Activated T-cell treated with anti-CD3 and anti-CD28 coated beads, Interleukin-2, amount 50 U/mL, for 72 hours (primary cell): ENCODE measurements around the gene C1QTNF5. TPM values are rescaled to one million over a fixed set of nuclear protein-coding genes. Genes with fewer than 3 reads are reported as not detected.

Source experiments
- ATAC-seq, 2 donors: fragments of 150-1000 bp; cut with Tn5 transposase; replicated peaks in 1 of 2; 2 replicates each; pipeline ENCODE4 v1.10.0; 2021; ENCODE audit warnings: moderate library complexity in 2 of 2, mild to moderate bottlenecking in 1 of 2
- DNase-seq, 2 donors: peaks; one replicate each; pipeline ENCODE4 v3.0.0; 2021 to 2022; ENCODE audit warnings: mixed read lengths in 1 of 2
- H3K27ac Mint-ChIP-seq: one replicate; pipeline ENCODE4 v1.8.0; 2022; ENCODE audit warnings: mild to moderate bottlenecking, moderate library complexity, mixed read lengths
- H3K27me3 Mint-ChIP-seq: one replicate; pipeline ENCODE4 v1.8.0; 2022; ENCODE audit warnings: low read depth, mixed read lengths
- H3K36me3 Mint-ChIP-seq, 2 donors: one replicate each; pipeline ENCODE4 v1.8.0; 2022; ENCODE audit warnings: mixed read lengths in 2 of 2, mild to moderate bottlenecking in 1 of 2; ENCODE audit not compliant: insufficient read depth in 2 of 2
- H3K4me1 Mint-ChIP-seq: one replicate; pipeline ENCODE4 v1.8.0; 2022; ENCODE audit warnings: low read depth, mixed read lengths
- H3K4me3 Mint-ChIP-seq, 2 donors: one replicate each; pipeline ENCODE4 v1.8.0; 2022; ENCODE audit warnings: mild to moderate bottlenecking in 2 of 2, mixed read lengths in 2 of 2, moderate library complexity in 2 of 2
- H3K9me3 Mint-ChIP-seq, 2 donors: one replicate each; pipeline ENCODE4 v1.8.0; 2022; ENCODE audit warnings: mixed read lengths in 2 of 2
- total RNA-seq, 2 donors: library from RNA; stranded (reverse); gene quantifications; one replicate each; pipeline ENCODE4 v1.2.3, GENCODE V29; 2022

Gene C1QTNF5
- total RNA-seq, 2 donors from 2014 or later, result not detected

GRCh38 chr11:119359365-119360214, 18.9 kb upstream of the C1QTNF5 start:
- Mint-ChIP-seq H3K4me3 (no peak overlapping the region), H3K36me3 (peaks cover 0 to 4% of the 10 kb centered on the region in 2 donors), H3K9me3 (peaks cover 0 to 2% of the 10 kb centered on the region in 2 donors), H3K4me1 (peaks cover 47% of the 10 kb centered on the region), H3K27me3 (peaks cover 53% of the 10 kb centered on the region), H3K27ac (no peak overlapping the region)
- DNase-seq (no peak), ATAC-seq (no peak)

GRCh38 chr11:119357074-119357473, 16.4 kb upstream of the C1QTNF5 start:
- no peak for DNase-seq
- ATAC-seq, result no peak
- H3K9me3 Mint-ChIP-seq, result no peaks in the 10 kb centered on the region
- peaks cover 37% of the 10 kb centered on the region for H3K4me1 Mint-ChIP-seq
- no peaks in the 10 kb centered on the region for H3K36me3 Mint-ChIP-seq
- peak overlapping the region; percentile 96 to 97 for H3K4me3 Mint-ChIP-seq
- H3K27ac Mint-ChIP-seq, result no peak overlapping the region
- H3K27me3 Mint-ChIP-seq, result peaks cover 57% of the 10 kb centered on the region

DNA sequence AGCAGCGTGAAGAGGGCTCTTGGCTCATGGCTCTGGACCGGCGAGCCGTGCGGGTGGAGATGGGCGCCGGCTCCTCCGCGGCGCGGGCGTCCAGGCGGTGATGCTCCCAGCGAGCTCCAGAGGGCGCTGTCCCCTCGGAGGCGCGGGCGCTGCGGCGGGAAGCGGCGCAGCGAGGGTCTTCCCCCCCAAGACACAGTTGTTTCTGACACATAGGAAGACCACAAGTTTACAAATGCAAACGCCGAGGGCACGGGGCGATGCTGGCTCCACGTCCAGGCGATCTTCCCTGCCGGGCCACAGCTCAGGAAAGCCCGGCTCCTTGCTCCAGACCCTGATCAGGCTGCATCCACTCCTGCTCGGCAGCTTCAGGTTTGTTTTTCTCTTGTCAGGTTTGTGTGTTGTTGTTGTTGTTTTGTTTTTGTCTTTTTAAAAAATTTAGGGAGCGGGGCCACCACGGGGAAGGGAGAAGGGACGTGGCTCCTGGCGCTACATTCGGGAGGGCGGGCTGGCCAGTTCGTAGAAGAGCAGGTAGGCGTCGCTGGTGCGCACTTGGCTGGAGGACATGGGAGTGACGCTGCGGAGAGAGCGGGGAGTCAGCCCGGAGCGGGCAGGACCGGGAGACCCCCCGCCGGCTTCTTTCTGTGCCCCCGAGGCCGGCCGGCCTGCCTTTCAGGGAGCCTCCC, 15.8 kb upstream of the C1QTNF5 start:
- DNase-seq, result peak; percentile 83 to 85
- Mint-ChIP-seq H3K4me3 (peak overlapping the region; percentile 96 to 97), H3K36me3 (no peaks in the 10 kb centered on the region), H3K27ac (no peak overlapping the region), H3K27me3 (peaks cover 62% of the 10 kb centered on the region), H3K9me3 (no peaks in the 10 kb centered on the region), H3K4me1 (peaks cover 31% of the 10 kb centered on the region)
- peak; percentile 76 to 77 for ATAC-seq

DNA sequence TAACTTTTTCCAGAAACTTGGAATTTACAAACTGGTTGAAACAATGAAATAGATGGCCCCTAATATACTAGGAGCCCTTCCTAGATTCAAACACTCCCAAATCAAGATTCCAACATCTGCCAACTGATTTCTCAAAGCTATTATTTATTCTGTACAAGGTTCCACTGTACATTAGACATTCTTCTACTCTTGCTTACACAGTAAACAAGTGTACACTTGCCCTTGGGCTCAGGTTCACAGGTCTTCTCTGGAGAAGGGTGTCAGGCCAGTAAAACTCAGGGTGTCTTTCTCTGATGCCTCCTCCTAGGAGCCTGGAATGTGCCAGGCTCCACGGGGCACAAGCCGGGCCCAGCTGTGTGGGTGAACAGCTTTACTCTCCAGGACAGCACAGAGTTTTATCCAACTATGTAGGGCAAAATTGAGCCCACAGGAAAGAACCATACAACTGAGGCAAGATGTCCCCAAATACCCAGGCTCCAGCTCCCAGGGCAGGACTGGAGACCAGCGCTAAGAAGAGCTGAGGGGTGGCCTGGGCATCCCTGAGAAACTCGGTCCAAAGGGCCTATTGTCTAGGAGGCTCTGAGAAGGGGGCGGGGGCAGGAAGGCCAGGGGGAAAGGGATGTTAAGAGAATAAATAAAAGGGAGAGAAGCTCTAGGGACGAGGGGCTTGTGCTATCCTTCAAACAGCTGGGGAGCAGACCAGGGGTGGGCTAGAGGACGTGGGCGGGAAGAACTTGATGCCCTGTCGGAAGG, 14.6 kb upstream of the C1QTNF5 start:
- ATAC-seq (no peak), DNase-seq (no peak)
- Mint-ChIP-seq H3K36me3 (peaks cover 0 to 2% of the 10 kb centered on the region in 2 donors), H3K27ac (no peak overlapping the region), H3K27me3 (peaks cover 70% of the 10 kb centered on the region), H3K4me1 (peaks cover 21% of the 10 kb centered on the region), H3K9me3 (no peaks in the 10 kb centered on the region), H3K4me3 (peak overlapping the region in 1 of 2 donors; percentile 4)

DNA sequence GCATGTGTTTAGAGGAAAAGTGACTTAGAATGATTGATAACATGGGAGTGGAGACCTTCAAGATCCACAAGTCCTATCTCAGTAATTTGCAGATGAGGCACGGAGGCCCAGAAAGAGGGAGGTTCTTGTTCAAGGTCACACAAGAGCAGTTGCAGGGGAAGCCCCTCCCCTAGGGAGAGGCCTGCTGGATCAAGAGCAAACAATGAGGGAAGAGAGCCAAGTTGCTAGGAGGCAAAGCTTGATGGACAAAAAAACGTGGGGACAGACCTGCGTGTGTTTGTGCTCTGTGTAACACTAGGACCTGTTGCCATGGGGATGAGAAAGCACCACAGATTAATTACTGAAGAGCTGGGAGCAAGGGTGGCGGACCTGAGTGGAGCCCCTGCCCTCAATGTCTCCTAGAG, 12.2 kb upstream of the C1QTNF5 start:
- H3K27me3 Mint-ChIP-seq, result peaks cover 62% of the 10 kb centered on the region
- no peaks in the 10 kb centered on the region for H3K9me3 Mint-ChIP-seq
- no peak for ATAC-seq

GRCh38 chr11:119351232-119351631, 10.5 kb upstream of the C1QTNF5 start:
- no peaks in the 10 kb centered on the region for H3K9me3 Mint-ChIP-seq
- H3K27ac Mint-ChIP-seq, result peak overlapping the region; percentile 85
- no peak overlapping the region for H3K4me3 Mint-ChIP-seq
- H3K36me3 Mint-ChIP-seq, result peaks cover 0 to 2% of the 10 kb centered on the region in 2 donors
- H3K27me3 Mint-ChIP-seq, result peaks cover 60% of the 10 kb centered on the region
- DNase-seq, result no peak
- ATAC-seq, result no peak
- peaks cover 7% of the 10 kb centered on the region for H3K4me1 Mint-ChIP-seq

More for the DNA sequence above, 12.2 kb upstream of the C1QTNF5 start:
- no peak for DNase-seq
- Mint-ChIP-seq H3K27ac (no peak overlapping the region), H3K36me3 (peaks cover 0 to 2% of the 10 kb centered on the region in 2 donors), H3K4me1 (peaks cover 13% of the 10 kb centered on the region), H3K4me3 (no peak overlapping the region)

DNA sequence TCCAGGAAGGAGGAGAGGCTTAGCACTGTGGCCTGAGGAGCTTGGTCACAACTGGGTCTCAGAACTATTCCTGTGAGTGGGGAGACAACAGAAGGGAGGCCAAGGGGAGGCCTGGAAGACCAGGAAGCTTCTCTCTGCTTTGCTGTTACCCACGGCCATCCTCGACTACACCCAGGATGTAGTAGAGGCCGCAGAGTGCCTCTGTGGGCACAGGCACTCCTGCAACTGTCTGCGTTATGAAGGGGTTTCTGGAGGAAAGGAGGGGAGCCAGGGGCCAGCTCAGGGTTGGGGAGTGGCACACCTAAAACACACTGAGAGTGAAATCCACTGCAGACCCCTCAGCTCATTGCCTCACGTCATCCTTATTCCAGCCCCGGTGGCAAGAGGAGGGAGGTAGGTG, 9.6 kb upstream of the C1QTNF5 start:
- DNase-seq (no peak), ATAC-seq (no peak)
- peaks cover 0 to 2% of the 10 kb centered on the region in 2 donors for H3K36me3 Mint-ChIP-seq
- peaks cover 4% of the 10 kb centered on the region for H3K4me1 Mint-ChIP-seq
- no peaks in the 10 kb centered on the region for H3K9me3 Mint-ChIP-seq
- H3K27me3 Mint-ChIP-seq, result peaks cover 55% of the 10 kb centered on the region
- H3K27ac Mint-ChIP-seq, result no peak overlapping the region
- no peak overlapping the region for H3K4me3 Mint-ChIP-seq

GRCh38 chr11:119347940-119348605, 7.4 kb upstream of the C1QTNF5 start:
- DNase-seq (no peak), ATAC-seq (no peak)
- no peak overlapping the region for H3K27ac Mint-ChIP-seq
- H3K36me3 Mint-ChIP-seq, result peaks cover 0 to 2% of the 10 kb centered on the region in 2 donors
- H3K4me1 Mint-ChIP-seq, result peaks cover 4% of the 10 kb centered on the region
- H3K4me3 Mint-ChIP-seq, result no peak overlapping the region
- peaks cover 42% of the 10 kb centered on the region for H3K27me3 Mint-ChIP-seq
- H3K9me3 Mint-ChIP-seq, result no peaks in the 10 kb centered on the region

DNA sequence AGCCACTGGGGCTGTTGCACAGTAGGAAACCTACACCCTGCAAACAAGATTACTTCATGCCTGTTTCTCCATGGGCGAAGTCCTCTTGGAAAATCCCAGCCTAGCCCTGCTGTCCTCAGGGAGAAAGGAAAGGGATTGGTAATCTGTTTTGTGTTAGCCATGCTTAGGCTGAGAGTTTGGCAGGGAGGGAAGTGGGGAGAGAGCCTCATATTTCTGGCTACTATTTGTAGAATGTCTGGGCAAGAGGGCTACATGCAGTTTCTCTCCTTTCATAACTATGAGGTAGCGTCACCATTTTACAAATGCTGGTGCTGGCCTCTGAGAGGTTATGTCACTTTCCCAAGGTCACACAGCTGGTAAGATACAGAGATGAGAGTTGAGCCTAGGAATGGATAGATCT, 6.6 kb upstream of the C1QTNF5 start:
- Mint-ChIP-seq H3K4me3 (no peak overlapping the region), H3K27me3 (peaks cover 40% of the 10 kb centered on the region), H3K27ac (no peak overlapping the region), H3K9me3 (no peaks in the 10 kb centered on the region), H3K4me1 (peaks cover 4% of the 10 kb centered on the region), H3K36me3 (peaks cover 0 to 2% of the 10 kb centered on the region in 2 donors)
- ATAC-seq, result no peak
- DNase-seq, result no peak

GRCh38 chr11:119346605-119347004, 5.9 kb upstream of the C1QTNF5 start, which contains the start of gene MFRP:
Gene MFRP (minus strand): TSS chr11:119346705. CDS start chr11:119346513, 192 bp downstream.
- Mint-ChIP-seq H3K36me3 (peaks cover 0 to 2% of the 10 kb centered on the region in 2 donors), H3K4me1 (peaks cover 4% of the 10 kb centered on the region), H3K27me3 (peaks cover 40% of the 10 kb centered on the region), H3K9me3 (no peaks in the 10 kb centered on the region), H3K4me3 (no peak within 1 kb of the TSS), H3K27ac (no peak within 1 kb of the TSS)
- DNase-seq, result no peak
- no peak for ATAC-seq

DNA sequence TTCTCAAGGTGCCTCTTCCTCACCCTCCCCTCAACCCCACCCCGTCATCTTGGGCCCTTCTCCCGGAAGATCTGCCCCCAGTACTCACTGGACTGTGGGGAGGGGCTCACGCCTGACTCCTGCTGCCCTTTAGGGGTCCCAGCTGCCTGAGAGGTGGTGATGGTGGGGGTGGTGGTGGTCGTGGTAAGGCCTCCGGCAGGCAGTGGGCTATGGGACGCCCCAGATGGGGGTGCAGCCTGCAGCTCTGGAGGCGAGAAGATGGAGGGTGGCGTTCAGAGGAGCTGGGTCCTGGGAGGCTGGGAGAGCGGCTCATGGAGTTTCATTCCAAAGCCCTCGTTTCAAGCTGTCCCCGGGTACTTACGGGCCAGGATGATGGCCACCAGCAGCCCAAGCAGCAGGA, 5.0 kb upstream of the C1QTNF5 start:
- peaks cover 11% of the 10 kb centered on the region for H3K4me1 Mint-ChIP-seq
- H3K27ac Mint-ChIP-seq, result no peak overlapping the region
- ATAC-seq, result no peak
- no peaks in the 10 kb centered on the region for H3K36me3 Mint-ChIP-seq
- no peak overlapping the region for H3K4me3 Mint-ChIP-seq
- no peaks in the 10 kb centered on the region for H3K9me3 Mint-ChIP-seq
- no peak for DNase-seq
- H3K27me3 Mint-ChIP-seq, result peaks cover 40% of the 10 kb centered on the region

GRCh38 chr11:119344291-119345010, 3.8 kb upstream of the C1QTNF5 start:
- H3K4me1 Mint-ChIP-seq, result peaks cover 8% of the 10 kb centered on the region
- no peaks in the 10 kb centered on the region for H3K9me3 Mint-ChIP-seq
- H3K27ac Mint-ChIP-seq, result no peak overlapping the region
- ATAC-seq (no peak), DNase-seq (no peak)
- H3K27me3 Mint-ChIP-seq, result peaks cover 41% of the 10 kb centered on the region
- H3K36me3 Mint-ChIP-seq, result no peaks in the 10 kb centered on the region
- H3K4me3 Mint-ChIP-seq, result no peak overlapping the region
